Hepatic stellate cell (primary cell): ENCODE data around the gene TMEM269.

Experiments used
- DNase-seq: peaks from one replicate; pipeline ENCODE4 v3.0.0; 2011; ENCODE audit warnings: low spot score

Gene TMEM269

GRCh38 chr1:42848823-42849537 is 64.2 kb downstream of the TMEM269 start:
- DNase-seq = no peak

- DNase-seq = no peak
These were observed 65.2 kb downstream of the TMEM269 start for GRCh38 chr1:42849944-42850343.
